ENCODE data around the gene DDIT4. TPM values are rescaled to one million over a fixed set of nuclear protein-coding genes. Genes with fewer than 3 reads are reported as not detected.

DDIT4 gene
- total and polyA plus RNA-seq, 2 of the 4 experiments (the other 2 are of a cell fraction), result 59.6 to 108 TPM

- Histone ChIP-seq H2AFZ (replicated peaks; ENCODE audit: low read length, poor library complexity) (no peak overlapping the region), H3K4me1 (ENCODE audit: control insufficient read depth, insufficient read depth, low read length) (peaks cover 2% of the 10 kb centered on the region; the same call in 1 of the 2 replicates), H3K27me3 (ENCODE audit: control insufficient read depth, insufficient read depth, low read length) (peaks cover 3% of the 10 kb centered on the region; the same call in 1 of the 2 replicates), H3K18ac (ENCODE audit: low read depth, low read length) (no peak overlapping the region), H3K4me2 (ENCODE audit: low read depth, low read length) (no peak overlapping the region), H2BK120ac (ENCODE audit: low read depth, low read length) (no peak overlapping the region), H3K23ac (ENCODE audit: low read depth, low read length) (no peak overlapping the region), H4K20me1 (ENCODE audit: insufficient read depth, low read length) (no peaks in the 10 kb centered on the region), H3K4me3 (ENCODE audit: insufficient read depth, low read depth, low read length) (no peak overlapping the region), H3K4ac (ENCODE audit: low read depth, low read length) (no peak overlapping the region), H4K8ac (ENCODE audit: low read depth in 2 of 2, low read length in 2 of 2) (no peak overlapping the region), H4K91ac (ENCODE audit: insufficient read depth, low read depth, low read length) (no peak overlapping the region), H2BK20ac (ENCODE audit: low read depth, low read length) (no peak overlapping the region), H3K27ac (ENCODE audit: insufficient read depth, low read length) (no peak overlapping the region), H3K14ac (replicated peaks; ENCODE audit: low read depth, low read length) (no peak overlapping the region), H3K36me3 (ENCODE audit: control insufficient read depth, insufficient read depth, low read length) (no peaks in the 10 kb centered on the region), H3K56ac (ENCODE audit: extremely low read depth, insufficient read depth, low read length) (no peak overlapping the region), H3K9me3 (ENCODE audit: control insufficient read depth, insufficient read depth, low read length) (no peaks in the 10 kb centered on the region), H3K79me1 (ENCODE audit: low read depth in 1 of 2, low read length in 2 of 2) (no peaks in the 10 kb centered on the region), H2AK9ac (replicated peaks; ENCODE audit: low read depth, low read length, poor library complexity) (no peak overlapping the region), H2AK5ac (ENCODE audit: low read depth, low read length) (no peak overlapping the region), H2BK15ac (ENCODE audit: low read depth, low read length) (no peak overlapping the region), H3K9me1 (ENCODE audit: insufficient read depth, low read length) (no peaks in the 10 kb centered on the region), H3K9ac (ENCODE audit: low read depth, low read length) (no peak overlapping the region), H2BK5ac (ENCODE audit: low read depth, low read length, poor library complexity, severe bottlenecking) (no peak overlapping the region), H4K5ac (ENCODE audit: low read depth, low read length) (no peak overlapping the region)
- no peak for TF ChIP-seq MAZ (IDR thresholded peaks at IDR 0.05; ENCODE audit: borderline replicate concordance, low read depth, low read length)
- no peak for TF ChIP-seq ELK1 (IDR thresholded peaks at IDR 0.05; ENCODE audit: borderline replicate concordance, low read depth, low read length)
- POLR2A ChIA-PET (ENCODE audit: unreplicated experiment), result interaction anchor here (0.6 kb wide), 1 partner anchor 8 kb away, joined by 3 read pairs; no protein-coding TSS in a partner anchor
- intact Hi-C loops (cut with micrococcal nuclease) (no loop called here), in situ Hi-C loops (cut with MboI; ENCODE audit: low sequenced_read_pairs) (no loop called here), dilution Hi-C loops (cut with HindIII; ENCODE audit: low sequenced_read_pairs, unreplicated experiment) (no loop called here)
- CTCF ChIA-PET, result interaction anchor here (0.5 kb wide), 1 partner anchor 58 kb away, joined by 3 read pairs; no protein-coding TSS in a partner anchor
- no TSS peak for BruUV-seq (replicated peaks)
- no peak for ATAC-seq (ENCODE audit: low read depth)
- DNase-seq, result no peak
- WGBS, 2 experiments (ENCODE audit: extremely low coverage in 2 of 2, insufficient read length in 1 of 2), result no CpG with 5 or more reads among the region's 3 CpGs
Observed at GRCh38 chr10:72283131-72283530, 9.4 kb downstream of the DDIT4 start.
